ENCODE measurements around the gene TUB.

TUB gene

DNA sequence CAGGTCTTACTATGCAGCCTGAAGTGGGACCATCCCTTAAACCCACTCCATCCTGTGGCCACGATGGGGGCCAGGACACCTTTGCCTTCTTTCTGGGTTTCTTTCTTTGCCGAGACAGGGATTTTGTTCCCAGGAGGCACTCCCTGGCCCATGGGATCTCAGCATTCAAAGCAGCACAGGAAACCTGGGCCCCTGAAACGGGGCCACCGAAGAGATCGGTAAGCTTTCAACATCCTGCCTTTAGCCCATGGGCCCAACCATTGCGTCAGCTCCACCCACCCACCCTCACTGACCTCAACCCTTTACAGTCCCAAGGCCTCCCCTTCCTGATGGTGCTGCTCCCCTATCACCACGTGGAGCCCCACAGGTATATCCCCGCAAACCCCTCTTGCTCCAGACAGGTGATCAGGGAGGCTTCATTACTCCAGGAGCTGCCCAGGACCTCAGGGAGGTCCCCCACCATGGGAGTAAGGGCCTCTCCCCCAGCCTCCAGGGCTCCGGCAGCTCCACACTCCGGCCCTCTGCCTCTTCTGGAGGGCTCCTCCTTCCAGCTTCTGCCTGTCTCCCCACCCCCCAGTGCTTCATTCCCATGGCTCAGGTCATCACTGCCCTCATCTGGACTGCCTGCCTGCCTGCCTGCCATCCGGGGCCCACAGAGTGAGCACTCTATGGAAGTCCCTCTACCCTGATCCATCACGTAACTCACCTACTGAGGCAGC lies 42.0 kb upstream of the TUB start:
- H3K4me3 ChIP-seq (ENCODE audit: low read depth, low read length) = no peak overlapping the region
- in situ Hi-C loops (cut with HindIII; ENCODE audit: low sequenced_read_pairs) = no loop called here
- TF ChIP-seq CTCF (IDR thresholded peaks at IDR 0.05; ENCODE audit: low read depth, low read length, missing control alignments) = no peak
- no peak for DNase-seq (ENCODE audit: low read depth)

GRCh38 chr11:8039530-8040260 lies 41.3 kb upstream of the TUB start:
- in situ Hi-C loops (cut with HindIII; ENCODE audit: low sequenced_read_pairs) = no loop called here
- no peak for TF ChIP-seq CTCF (IDR thresholded peaks at IDR 0.05; ENCODE audit: low read depth, low read length, missing control alignments)
- DNase-seq (ENCODE audit: low read depth) = no peak
- H3K4me3 ChIP-seq (ENCODE audit: low read depth, low read length) = no peak overlapping the region

- no peak overlapping the region for H3K4me3 ChIP-seq (ENCODE audit: low read depth, low read length)
- no peak for DNase-seq (ENCODE audit: low read depth)
- no peak for TF ChIP-seq CTCF (IDR thresholded peaks at IDR 0.05; ENCODE audit: low read depth, low read length, missing control alignments)
- in situ Hi-C loops (cut with HindIII; ENCODE audit: low sequenced_read_pairs) = no loop called here
Observed at GRCh38 chr11:8040261-8040920, 40.6 kb upstream of the TUB start.

DNA sequence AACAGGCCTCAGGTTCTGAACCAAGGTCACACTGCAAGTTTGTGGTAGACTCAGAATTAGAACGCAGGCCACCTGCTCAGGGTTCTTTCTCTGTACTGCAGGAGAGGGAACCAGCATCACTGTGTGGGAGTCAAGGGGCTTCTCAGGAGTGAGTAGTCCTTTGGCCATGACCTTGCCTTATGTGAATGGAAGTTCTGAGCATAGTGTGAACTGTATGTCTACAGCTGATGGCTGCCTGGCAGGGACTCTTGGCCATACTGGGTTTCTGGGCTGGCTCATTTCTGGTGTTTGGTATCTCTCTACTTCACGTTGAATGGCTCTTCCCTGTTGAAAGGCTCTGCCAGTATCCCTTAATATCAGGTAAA lies 40.1 kb upstream of the TUB start:
- H3K4me3 ChIP-seq (ENCODE audit: low read depth, low read length) = no peak overlapping the region
- no peak for TF ChIP-seq CTCF (IDR thresholded peaks at IDR 0.05; ENCODE audit: low read depth, low read length, missing control alignments)
- in situ Hi-C loops (cut with HindIII; ENCODE audit: low sequenced_read_pairs) = no loop called here
- DNase-seq (ENCODE audit: low read depth) = no peak

DNA sequence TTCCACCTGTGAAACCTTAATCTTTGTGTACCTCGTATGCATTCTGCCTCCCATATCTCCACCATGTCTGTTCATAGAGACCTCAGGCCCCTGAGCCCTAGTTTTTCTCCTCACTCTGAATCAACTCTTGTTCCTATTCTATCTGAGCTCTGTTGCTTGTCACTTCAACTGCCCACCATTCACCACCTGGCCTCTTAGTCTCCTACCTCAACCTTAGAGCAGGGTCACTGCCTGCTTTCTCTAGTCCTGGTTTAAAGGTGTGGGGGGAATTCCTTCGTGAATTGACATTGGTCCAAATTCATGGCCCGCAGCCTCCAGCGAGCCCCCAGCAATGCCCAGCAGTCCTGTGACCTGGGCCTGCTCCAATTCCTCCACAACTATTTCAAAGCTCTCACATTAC lies 39.4 kb upstream of the TUB start:
- no peak for DNase-seq (ENCODE audit: low read depth)
- H3K4me3 ChIP-seq (ENCODE audit: low read depth, low read length) = no peak overlapping the region
- in situ Hi-C loops (cut with HindIII; ENCODE audit: low sequenced_read_pairs) = no loop called here
- no peak for TF ChIP-seq CTCF (IDR thresholded peaks at IDR 0.05; ENCODE audit: low read depth, low read length, missing control alignments)

- TF ChIP-seq CTCF (IDR thresholded peaks at IDR 0.05; ENCODE audit: low read depth, low read length, missing control alignments) = no peak
- H3K4me3 ChIP-seq (ENCODE audit: low read depth, low read length) = no peak overlapping the region
- no peak for DNase-seq (ENCODE audit: low read depth)
- in situ Hi-C loops (cut with HindIII; ENCODE audit: low sequenced_read_pairs) = no loop called here
Observed at GRCh38 chr11:8043756-8044155, 37.3 kb upstream of the TUB start.
